WTC11 (cell line): ENCODE results near the gene COL11A1. TPM values are rescaled to one million over a fixed set of nuclear protein-coding genes. Genes with fewer than 3 reads are reported as not detected.

ENCODE experiments used
- ATAC-seq: fragments of 200-7000 bp; cut with Tn5 transposase; 2 replicates; pipeline ENCODE4 v1.10.0; 2021; ENCODE audit warnings: mild to moderate bottlenecking, moderate library complexity
- CTCF ChIA-PET: fragments of 300-600 bp; sonication (Branson Sonifier 250); formaldehyde crosslinking; loops from one replicate; lab custom pipeline; 2021; ENCODE audit warnings: antibody characterized with exemption; lab: Charles Lee
- POLR2A ChIA-PET: fragments of 350-600 bp; sonication (Branson Sonifier 250); formaldehyde crosslinking; loops from one replicate; lab custom pipeline; 2021; ENCODE audit warnings: antibody characterized with exemption; lab: Charles Lee
- DNase-seq: peaks from one replicate; pipeline ENCODE4 v3.0.0; 2021; ENCODE audit warnings: low spot score
- H3K27ac Mint-ChIP-seq: 2 replicates; pipeline ENCODE4 v1.8.0; 2021; ENCODE audit warnings: mixed read lengths
- H3K27me3 Mint-ChIP-seq: 2 replicates; pipeline ENCODE4 v1.8.0; 2021; ENCODE audit warnings: low read depth, mild to moderate bottlenecking, moderate library complexity, mixed read lengths
- H3K36me3 Mint-ChIP-seq: 2 replicates; pipeline ENCODE4 v1.8.0; 2021; ENCODE audit warnings: mixed read lengths
- H3K4me1 Mint-ChIP-seq: 2 replicates; pipeline ENCODE4 v1.8.0; 2022; ENCODE audit warnings: mixed read lengths
- H3K4me3 Mint-ChIP-seq: 2 replicates; pipeline ENCODE4 v1.8.0; 2021; ENCODE audit warnings: mild to moderate bottlenecking, moderate library complexity, mixed read lengths
- H3K9me3 Mint-ChIP-seq: 2 replicates; pipeline ENCODE4 v1.8.0; 2021; ENCODE audit warnings: mixed read lengths
- FOXP1 ChIP-seq: sonication (generic); formaldehyde crosslinking; IDR thresholded peaks from 2 replicates; pipeline ENCODE4 v1.8.0; 2022; ENCODE audit warnings: missing genetic modification reagents, mild to moderate bottlenecking, moderate library complexity, borderline replicate concordance
- GABPB1 ChIP-seq: sonication (generic); formaldehyde crosslinking; IDR thresholded peaks from 2 replicates; pipeline ENCODE4 v1.8.1; 2023; ENCODE audit warnings: mild to moderate bottlenecking, missing genetic modification reagents
- MXD4 ChIP-seq: fragments of 250-450 bp; sonication (Bioruptor Pico); IDR thresholded peaks from 2 replicates; pipeline ENCODE4 v1.8.0; 2021; ENCODE audit warnings: mild to moderate bottlenecking, moderate library complexity, borderline replicate concordance
- NFATC4 ChIP-seq: fragments of 250-450 bp; sonication (Bioruptor Pico); IDR thresholded peaks from 2 replicates; pipeline ENCODE4 v1.9.0; 2021; ENCODE audit warnings: mild to moderate bottlenecking
- NFYB ChIP-seq: sonication (generic); formaldehyde crosslinking; conservative IDR thresholded peaks from 2 replicates; pipeline ENCODE4 v1.8.0; 2022; ENCODE audit warnings: low read depth, missing genetic modification reagents
- RELA ChIP-seq: sonication (generic); formaldehyde crosslinking; IDR thresholded peaks from 2 replicates; pipeline ENCODE4 v1.8.1; 2022; ENCODE audit warnings: missing genetic modification reagents, mild to moderate bottlenecking, borderline replicate concordance
- SMAD4 ChIP-seq: sonication (generic); formaldehyde crosslinking; IDR thresholded peaks from 2 replicates; pipeline ENCODE4 v1.8.0; 2022; ENCODE audit warnings: mild to moderate bottlenecking, missing genetic modification reagents
- TEAD4 ChIP-seq: sonication (generic); formaldehyde crosslinking; IDR thresholded peaks from 2 replicates; pipeline ENCODE4 v1.8.0; 2022; ENCODE audit warnings: mild to moderate bottlenecking, missing genetic modification reagents
- ZNF121 ChIP-seq: sonication (generic); formaldehyde crosslinking; IDR thresholded peaks from 2 replicates; pipeline ENCODE4 v1.8.0; 2023; ENCODE audit warnings: missing genetic modification reagents
- ZNF138 ChIP-seq: sonication (generic); formaldehyde crosslinking; conservative IDR thresholded peaks from 2 replicates; pipeline ENCODE4 v1.8.1; 2022; ENCODE audit warnings: mild to moderate bottlenecking, moderate library complexity, missing genetic modification reagents
- ZNF232 ChIP-seq: sonication (generic); formaldehyde crosslinking; IDR thresholded peaks from 2 replicates; pipeline ENCODE4 v1.8.0; 2022; ENCODE audit warnings: mild to moderate bottlenecking, missing genetic modification reagents
- ZNF317 ChIP-seq: sonication (generic); formaldehyde crosslinking; IDR thresholded peaks from 2 replicates; pipeline ENCODE4 v1.8.1; 2023; ENCODE audit warnings: low read depth, mild to moderate bottlenecking, moderate library complexity, missing genetic modification reagents, borderline replicate concordance
- ZNF671 ChIP-seq: fragments of 250-450 bp; sonication (Bioruptor Pico); IDR thresholded peaks from 2 replicates; pipeline ENCODE4 v1.8.0; 2021; ENCODE audit warnings: mild to moderate bottlenecking
- total RNA-seq: library from RNA; stranded (reverse); gene quantifications from 3 replicates; pipeline ENCODE4 v1.2.3, GENCODE V29; 2021
- TF ChIP-seq, protein P1 (sequence below): sonication (generic); formaldehyde crosslinking; IDR thresholded peaks from 2 replicates; pipeline ENCODE4 v1.8.1; 2022; ENCODE audit warnings: missing genetic modification reagents, borderline replicate concordance
- TF ChIP-seq, protein P2 (sequence below): sonication (generic); formaldehyde crosslinking; IDR thresholded peaks from 2 replicates; pipeline ENCODE4 v1.8.1; 2023; ENCODE audit warnings: mild to moderate bottlenecking, missing genetic modification reagents
- TF ChIP-seq, protein P3 (sequence below): fragments of 250-450 bp; sonication (Bioruptor Pico); IDR thresholded peaks from 2 replicates; pipeline ENCODE4 v1.8.0; 2021; ENCODE audit warnings: mild to moderate bottlenecking
- TF ChIP-seq, protein P4 (sequence below): sonication (generic); formaldehyde crosslinking; IDR thresholded peaks from 2 replicates; pipeline ENCODE4 v1.8.1; 2023; ENCODE audit warnings: mild to moderate bottlenecking, missing genetic modification reagents, borderline replicate concordance
- TF ChIP-seq, protein P5 (sequence below): sonication (generic); formaldehyde crosslinking; IDR thresholded peaks from 2 replicates; pipeline ENCODE4 v1.8.0; 2022; ENCODE audit warnings: mild to moderate bottlenecking, missing genetic modification reagents

The COL11A1 gene
- total RNA-seq, 1 experiment from 2014 or later, result 13.1 TPM

DNA sequence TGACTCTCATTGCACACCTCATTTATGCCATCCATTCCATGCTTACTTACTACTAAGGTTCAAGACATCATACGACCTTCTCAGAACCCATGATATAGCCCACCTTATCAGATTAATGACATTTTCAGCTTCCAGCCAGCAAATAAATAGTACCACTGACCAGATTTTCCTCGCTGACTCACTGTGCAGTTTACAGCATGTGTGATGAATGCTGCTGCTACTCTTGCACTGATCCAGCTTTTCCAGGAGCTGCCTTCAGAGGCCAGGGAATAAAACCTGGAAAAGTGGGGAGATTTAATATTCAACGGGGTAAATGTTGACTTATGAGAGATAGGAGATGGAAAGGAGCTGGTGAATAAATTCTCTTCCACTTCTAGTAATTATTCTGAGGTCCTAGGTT lies 247.1 kb downstream of the COL11A1 start:
- H3K27ac Mint-ChIP-seq, result no peak overlapping the region
- H3K27me3 Mint-ChIP-seq, result no peaks in the 10 kb centered on the region
- TF ChIP-seq, protein P1, sequence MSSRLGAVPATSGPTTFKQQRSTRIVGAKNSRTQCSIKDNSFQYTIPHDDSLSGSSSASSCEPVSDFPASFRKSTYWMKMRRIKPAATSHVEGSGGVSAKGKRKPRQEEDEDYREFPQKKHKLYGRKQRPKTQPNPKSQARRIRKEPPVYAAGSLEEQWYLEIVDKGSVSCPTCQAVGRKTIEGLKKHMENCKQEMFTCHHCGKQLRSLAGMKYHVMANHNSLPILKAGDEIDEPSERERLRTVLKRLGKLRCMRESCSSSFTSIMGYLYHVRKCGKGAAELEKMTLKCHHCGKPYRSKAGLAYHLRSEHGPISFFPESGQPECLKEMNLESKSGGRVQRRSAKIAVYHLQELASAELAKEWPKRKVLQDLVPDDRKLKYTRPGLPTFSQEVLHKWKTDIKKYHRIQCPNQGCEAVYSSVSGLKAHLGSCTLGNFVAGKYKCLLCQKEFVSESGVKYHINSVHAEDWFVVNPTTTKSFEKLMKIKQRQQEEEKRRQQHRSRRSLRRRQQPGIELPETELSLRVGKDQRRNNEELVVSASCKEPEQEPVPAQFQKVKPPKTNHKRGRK, result no peak
- TF ChIP-seq ZNF138 (CRISPR knock-in tag) (no peak), NFYB (CRISPR knock-in tag) (no peak), ZNF232 (CRISPR knock-in tag) (no peak), FOXP1 (CRISPR knock-in tag) (no peak), GABPB1 (CRISPR knock-in tag) (no peak), ZNF121 (no peak), ZNF671 (CRISPR knock-in tag) (no peak)
- TF ChIP-seq, protein P2, sequence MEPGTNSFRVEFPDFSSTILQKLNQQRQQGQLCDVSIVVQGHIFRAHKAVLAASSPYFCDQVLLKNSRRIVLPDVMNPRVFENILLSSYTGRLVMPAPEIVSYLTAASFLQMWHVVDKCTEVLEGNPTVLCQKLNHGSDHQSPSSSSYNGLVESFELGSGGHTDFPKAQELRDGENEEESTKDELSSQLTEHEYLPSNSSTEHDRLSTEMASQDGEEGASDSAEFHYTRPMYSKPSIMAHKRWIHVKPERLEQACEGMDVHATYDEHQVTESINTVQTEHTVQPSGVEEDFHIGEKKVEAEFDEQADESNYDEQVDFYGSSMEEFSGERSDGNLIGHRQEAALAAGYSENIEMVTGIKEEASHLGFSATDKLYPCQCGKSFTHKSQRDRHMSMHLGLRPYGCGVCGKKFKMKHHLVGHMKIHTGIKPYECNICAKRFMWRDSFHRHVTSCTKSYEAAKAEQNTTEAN (CRISPR knock-in tag), result no peak
- TF ChIP-seq, protein P3, sequence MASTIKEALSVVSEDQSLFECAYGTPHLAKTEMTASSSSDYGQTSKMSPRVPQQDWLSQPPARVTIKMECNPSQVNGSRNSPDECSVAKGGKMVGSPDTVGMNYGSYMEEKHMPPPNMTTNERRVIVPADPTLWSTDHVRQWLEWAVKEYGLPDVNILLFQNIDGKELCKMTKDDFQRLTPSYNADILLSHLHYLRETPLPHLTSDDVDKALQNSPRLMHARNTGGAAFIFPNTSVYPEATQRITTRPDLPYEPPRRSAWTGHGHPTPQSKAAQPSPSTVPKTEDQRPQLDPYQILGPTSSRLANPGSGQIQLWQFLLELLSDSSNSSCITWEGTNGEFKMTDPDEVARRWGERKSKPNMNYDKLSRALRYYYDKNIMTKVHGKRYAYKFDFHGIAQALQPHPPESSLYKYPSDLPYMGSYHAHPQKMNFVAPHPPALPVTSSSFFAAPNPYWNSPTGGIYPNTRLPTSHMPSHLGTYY, result no peak
- CTCF ChIA-PET, result no interaction called here
- DNase-seq (no peak), ATAC-seq (no peak)
- H3K4me1 Mint-ChIP-seq, result peaks cover 20% of the 10 kb centered on the region
- peaks cover 21% of the 10 kb centered on the region for H3K36me3 Mint-ChIP-seq
- POLR2A ChIA-PET, result no interaction called here
- H3K9me3 Mint-ChIP-seq, result peaks cover 35% of the 10 kb centered on the region
- no peak overlapping the region for H3K4me3 Mint-ChIP-seq

DNA sequence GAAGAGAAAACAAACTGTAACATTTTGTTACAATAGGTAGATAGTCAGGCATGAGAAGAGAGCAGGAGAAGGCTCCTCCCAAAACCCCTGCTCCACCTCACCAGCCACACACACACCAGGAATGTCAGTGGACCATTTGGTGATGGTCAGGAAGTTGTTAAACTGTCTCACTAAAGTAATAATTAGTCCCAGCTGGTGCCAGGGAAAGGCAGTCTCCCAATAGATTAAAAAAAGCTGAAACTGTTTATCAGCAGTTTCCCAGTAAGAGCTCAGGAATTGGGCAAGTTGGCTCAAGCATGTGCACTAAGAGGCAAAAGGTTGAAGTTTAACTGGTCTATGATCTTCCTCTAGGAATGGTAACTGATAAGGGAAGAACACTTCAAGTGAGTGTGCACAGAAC lies 249.6 kb downstream of the COL11A1 start:
- no peaks in the 10 kb centered on the region for H3K27me3 Mint-ChIP-seq
- H3K4me3 Mint-ChIP-seq, result no peak overlapping the region
- H3K36me3 Mint-ChIP-seq, result peaks cover 39% of the 10 kb centered on the region
- DNase-seq, result no peak
- TF ChIP-seq NFATC4 (no peak), SMAD4 (CRISPR knock-in tag) (no peak)
- TF ChIP-seq, protein P4, sequence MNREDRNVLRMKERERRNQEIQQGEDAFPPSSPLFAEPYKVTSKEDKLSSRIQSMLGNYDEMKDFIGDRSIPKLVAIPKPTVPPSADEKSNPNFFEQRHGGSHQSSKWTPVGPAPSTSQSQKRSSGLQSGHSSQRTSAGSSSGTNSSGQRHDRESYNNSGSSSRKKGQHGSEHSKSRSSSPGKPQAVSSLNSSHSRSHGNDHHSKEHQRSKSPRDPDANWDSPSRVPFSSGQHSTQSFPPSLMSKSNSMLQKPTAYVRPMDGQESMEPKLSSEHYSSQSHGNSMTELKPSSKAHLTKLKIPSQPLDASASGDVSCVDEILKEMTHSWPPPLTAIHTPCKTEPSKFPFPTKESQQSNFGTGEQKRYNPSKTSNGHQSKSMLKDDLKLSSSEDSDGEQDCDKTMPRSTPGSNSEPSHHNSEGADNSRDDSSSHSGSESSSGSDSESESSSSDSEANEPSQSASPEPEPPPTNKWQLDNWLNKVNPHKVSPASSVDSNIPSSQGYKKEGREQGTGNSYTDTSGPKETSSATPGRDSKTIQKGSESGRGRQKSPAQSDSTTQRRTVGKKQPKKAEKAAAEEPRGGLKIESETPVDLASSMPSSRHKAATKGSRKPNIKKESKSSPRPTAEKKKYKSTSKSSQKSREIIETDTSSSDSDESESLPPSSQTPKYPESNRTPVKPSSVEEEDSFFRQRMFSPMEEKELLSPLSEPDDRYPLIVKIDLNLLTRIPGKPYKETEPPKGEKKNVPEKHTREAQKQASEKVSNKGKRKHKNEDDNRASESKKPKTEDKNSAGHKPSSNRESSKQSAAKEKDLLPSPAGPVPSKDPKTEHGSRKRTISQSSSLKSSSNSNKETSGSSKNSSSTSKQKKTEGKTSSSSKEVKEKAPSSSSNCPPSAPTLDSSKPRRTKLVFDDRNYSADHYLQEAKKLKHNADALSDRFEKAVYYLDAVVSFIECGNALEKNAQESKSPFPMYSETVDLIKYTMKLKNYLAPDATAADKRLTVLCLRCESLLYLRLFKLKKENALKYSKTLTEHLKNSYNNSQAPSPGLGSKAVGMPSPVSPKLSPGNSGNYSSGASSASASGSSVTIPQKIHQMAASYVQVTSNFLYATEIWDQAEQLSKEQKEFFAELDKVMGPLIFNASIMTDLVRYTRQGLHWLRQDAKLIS (CRISPR knock-in tag), result no peak
- TF ChIP-seq, all 79 proteins: peak for 0
- Mint-ChIP-seq H3K27ac (no peak overlapping the region), H3K4me1 (peaks cover 9% of the 10 kb centered on the region), H3K9me3 (peaks cover 52% of the 10 kb centered on the region)
- ChIA-PET POLR2A (no interaction called here), CTCF (no interaction called here)
- no peak for ATAC-seq

DNA sequence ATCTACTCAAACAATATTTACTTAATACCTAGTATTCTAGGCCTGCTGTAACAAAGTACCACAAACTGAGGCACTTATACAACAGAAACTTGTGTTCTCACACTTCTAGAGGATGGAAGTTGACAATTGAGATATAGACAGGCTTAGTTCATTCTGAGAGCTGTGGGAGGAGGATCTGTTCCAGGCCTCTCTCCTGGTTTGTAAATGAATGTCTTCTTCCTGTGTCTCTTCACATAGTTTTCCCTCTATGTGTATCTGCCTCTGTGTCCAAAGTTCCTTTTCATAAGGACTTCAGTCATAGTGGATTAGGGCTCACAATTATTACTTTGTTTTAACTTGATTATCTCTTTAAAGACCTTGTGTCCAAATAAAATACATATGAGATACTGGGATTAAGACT lies 251.1 kb downstream of the COL11A1 start:
- Mint-ChIP-seq H3K36me3 (peaks cover 39% of the 10 kb centered on the region), H3K4me3 (no peak overlapping the region), H3K27ac (no peak overlapping the region), H3K4me1 (0 out of 2 replicates have a peak, but pooled peaks cover 5% of the 10 kb centered on the region), H3K9me3 (peaks cover 52% of the 10 kb centered on the region), H3K27me3 (no peaks in the 10 kb centered on the region)
- no peak for DNase-seq
- TF ChIP-seq ZNF317, result no peak
- TF ChIP-seq TEAD4, result no peak
- no peak for TF ChIP-seq MXD4 (CRISPR knock-in tag)
- TF ChIP-seq, protein P5, sequence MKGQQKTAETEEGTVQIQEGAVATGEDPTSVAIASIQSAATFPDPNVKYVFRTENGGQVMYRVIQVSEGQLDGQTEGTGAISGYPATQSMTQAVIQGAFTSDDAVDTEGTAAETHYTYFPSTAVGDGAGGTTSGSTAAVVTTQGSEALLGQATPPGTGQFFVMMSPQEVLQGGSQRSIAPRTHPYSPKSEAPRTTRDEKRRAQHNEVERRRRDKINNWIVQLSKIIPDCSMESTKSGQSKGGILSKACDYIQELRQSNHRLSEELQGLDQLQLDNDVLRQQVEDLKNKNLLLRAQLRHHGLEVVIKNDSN (CRISPR knock-in tag), result no peak
- no peak for TF ChIP-seq RELA (CRISPR knock-in tag)
- no peak for TF ChIP-seq ZNF671 (CRISPR knock-in tag)
- ChIA-PET CTCF (no interaction called here), POLR2A (no interaction called here)
- no peak for ATAC-seq
